Measurements from ENCODE around the gene CTNNA3.

CTNNA3 gene

DNA sequence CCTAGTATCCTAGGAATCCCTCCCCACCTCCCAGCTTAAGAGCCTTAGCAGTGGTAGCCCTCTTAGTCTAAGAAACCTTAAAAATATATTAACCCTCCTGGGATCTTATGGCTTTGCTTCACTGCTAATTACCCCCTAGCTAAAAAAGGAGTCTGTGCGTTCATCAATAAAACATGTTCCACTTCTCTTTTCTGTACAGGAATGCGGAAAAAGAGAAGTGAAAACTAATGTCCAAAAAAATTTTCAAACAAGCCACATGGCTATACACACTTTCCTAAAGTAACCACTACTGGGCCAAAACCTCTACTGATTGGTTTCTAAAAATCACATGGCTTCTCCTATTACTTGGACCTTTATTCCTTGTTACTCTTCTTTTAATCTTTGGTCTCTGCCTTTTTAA is 1437.3 kb downstream of the CTNNA3 start:
- DNase-seq = no peak

GRCh38 chr10:66257801-66258200 is 1438.2 kb downstream of the CTNNA3 start:
- DNase-seq = no peak

- no peak for DNase-seq
Measured at GRCh38 chr10:66252986-66253385, 1443.0 kb downstream of the CTNNA3 start.

GRCh38 chr10:66246177-66246576 is 1449.8 kb downstream of the CTNNA3 start:
- no peak for DNase-seq

DNA sequence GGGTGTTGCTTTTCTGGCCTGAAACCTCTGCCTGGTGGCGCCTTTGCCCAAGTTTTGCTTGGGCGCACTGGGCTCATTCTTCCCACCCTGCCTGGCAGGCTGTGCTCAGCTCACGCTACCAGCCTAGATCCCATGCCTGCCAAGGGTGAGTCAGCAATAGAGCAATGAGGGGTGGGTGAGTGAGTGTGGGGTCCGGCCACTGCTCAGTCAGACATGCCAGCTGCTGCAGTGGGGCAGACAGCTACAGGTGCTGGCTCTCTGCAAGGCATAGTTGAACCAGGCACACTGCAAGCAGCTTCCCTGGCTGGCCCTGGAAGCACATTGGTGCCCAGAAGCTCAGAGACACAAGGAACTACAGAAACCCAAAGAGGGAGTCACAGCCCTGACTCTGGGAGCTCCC is 1451.0 kb downstream of the CTNNA3 start:
- no peak for DNase-seq

DNA sequence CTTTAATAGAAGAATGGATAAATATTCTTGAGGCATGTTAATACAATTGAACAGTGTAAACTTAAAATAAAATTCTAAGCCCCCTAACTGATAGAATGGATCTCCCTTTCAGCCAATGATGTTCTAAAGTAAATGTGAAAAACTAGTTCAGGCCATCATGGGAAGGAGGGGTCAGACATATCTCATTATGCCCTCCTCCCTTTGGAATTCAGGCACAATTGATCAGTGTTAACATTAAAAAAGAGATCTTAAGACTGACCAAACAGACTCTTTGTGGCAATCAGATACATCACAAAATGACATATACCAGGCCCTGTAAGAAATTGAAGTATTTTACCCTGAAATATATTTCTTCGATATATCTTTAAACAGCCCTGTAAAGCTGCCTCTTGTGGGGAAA is 1453.1 kb downstream of the CTNNA3 start:
- DNase-seq = no peak

- DNase-seq = no peak
Measured at GRCh38 chr10:66239062-66239461, 1456.9 kb downstream of the CTNNA3 start.

- no peak for DNase-seq
Measured at GRCh38 chr10:66238343-66238742, 1457.7 kb downstream of the CTNNA3 start.

- no peak for DNase-seq
Measured at GRCh38 chr10:66234872-66235271, 1461.1 kb downstream of the CTNNA3 start.

GRCh38 chr10:66228887-66229286 is 1467.1 kb downstream of the CTNNA3 start:
- no peak for DNase-seq

DNA sequence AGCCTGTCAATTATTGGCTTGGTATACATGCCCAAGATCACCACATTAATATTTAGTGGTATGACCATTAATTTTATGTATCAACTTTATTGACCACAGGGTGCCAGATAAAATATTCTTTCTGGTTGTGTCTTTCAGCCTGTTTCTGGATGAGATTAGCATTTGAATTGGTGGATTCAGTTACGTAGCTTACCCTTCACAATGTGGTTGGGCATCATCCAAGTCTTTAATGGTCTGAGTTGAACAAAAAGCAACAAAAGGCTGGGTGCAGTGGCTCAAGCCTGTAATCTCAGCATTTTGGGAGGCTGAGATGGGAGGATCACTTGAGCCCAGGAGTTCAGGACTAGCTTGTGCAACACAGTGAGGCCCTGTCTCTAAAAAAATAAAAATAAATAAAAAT is 1472.3 kb downstream of the CTNNA3 start:
- no peak for DNase-seq

GRCh38 chr10:66222462-66223046 is 1473.4 kb downstream of the CTNNA3 start:
- DNase-seq = no peak

- no peak for DNase-seq
Measured at GRCh38 chr10:66218981-66219587, 1476.9 kb downstream of the CTNNA3 start.

GRCh38 chr10:66218289-66218688 is 1477.7 kb downstream of the CTNNA3 start:
- no peak for DNase-seq

- DNase-seq = no peak
Measured at GRCh38 chr10:66215920-66216319, 1480.1 kb downstream of the CTNNA3 start.

- DNase-seq = no peak
Measured at GRCh38 chr10:66214721-66215404, 1481.1 kb downstream of the CTNNA3 start.

DNA sequence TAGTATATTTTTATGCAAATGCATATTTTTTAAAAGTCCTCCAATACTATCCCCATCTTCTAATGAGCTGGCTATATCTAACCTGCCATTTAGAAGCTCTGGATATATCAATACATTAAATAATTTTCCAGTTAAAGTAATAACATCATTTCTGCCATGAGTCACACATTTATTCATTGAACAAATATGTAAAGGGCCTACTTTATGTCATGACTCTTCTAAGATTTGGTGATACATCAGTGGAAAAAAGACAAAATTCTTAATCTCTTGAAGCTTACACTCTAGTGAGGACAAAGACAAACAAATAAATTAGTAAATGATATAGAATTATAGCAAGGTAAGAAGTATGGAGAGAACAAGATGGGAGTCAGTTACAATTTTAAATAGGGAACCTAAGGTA is 1487.0 kb downstream of the CTNNA3 start:
- no peak for DNase-seq

DNA sequence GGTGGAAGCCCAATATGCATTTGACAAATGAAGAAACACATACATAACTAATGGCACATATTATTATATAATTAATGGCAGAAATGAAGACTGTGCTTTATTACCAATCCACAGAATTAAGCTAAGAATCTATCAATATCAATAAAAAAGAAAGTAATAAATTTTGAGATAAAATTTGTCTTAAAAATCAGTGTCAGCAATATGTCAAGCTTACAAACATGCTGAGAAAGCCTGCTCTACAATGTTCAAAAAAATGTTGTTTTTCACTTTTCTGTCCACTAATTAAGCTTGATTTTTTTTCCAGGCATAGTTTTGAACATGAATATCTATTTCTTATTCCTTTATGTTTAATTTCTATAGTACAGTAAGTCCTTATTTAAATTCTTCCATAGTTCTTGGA is 1491.2 kb downstream of the CTNNA3 start:
- no peak for DNase-seq

DNA sequence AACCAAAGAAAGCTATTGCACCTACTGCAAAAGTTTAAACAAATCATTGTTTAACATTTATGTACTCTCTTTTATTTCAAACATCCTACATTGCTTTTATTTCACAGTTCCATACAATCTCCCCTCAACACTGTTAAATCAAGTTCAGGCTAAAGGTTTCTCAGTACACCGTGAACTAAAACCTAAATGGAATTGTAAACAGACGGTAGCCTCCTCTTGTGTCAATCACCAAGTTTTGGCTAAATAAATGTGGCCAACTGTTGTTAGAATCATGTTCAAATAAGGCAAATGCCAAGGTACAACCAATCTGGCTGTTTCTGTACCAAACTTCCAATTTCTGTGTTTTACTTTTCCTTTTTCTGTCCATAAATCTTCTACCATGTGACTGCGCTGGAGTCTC is 1493.9 kb downstream of the CTNNA3 start:
- no peak for DNase-seq

DNA sequence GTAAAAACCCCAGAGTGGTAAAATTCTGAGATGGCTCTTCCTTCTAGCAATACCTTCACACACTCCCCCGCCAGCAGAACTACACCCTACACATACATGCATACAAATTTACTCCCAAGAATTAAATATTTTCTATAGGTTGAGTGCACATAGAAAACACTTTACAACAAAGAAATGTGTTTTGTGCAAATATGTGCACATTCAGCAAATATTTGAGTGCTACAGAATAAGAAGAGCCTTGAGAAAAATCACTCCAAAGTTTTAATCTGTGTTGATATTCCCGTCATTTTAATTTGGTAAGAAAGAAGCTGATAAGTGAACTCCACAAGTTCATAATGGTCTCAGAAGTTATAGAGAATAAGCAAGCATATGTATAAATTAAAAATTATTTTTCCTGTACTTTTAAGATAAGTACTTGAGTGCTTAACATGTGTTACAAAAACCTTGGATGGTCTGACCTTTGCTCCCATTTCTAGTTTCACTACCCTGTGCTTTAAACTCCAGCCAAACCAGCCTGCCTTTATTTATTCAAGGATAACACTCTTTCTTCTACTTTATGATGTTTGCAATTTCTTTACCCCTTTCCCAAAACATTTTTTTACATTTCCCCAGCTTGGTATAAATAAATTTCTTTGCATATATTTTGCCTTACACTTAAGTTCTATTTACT is 1503.7 kb downstream of the CTNNA3 start:
- no peak for DNase-seq

GRCh38 chr10:66190413-66190812 is 1505.6 kb downstream of the CTNNA3 start:
- no peak for DNase-seq

GRCh38 chr10:66189271-66189670 is 1506.7 kb downstream of the CTNNA3 start:
- no peak for DNase-seq

DNA sequence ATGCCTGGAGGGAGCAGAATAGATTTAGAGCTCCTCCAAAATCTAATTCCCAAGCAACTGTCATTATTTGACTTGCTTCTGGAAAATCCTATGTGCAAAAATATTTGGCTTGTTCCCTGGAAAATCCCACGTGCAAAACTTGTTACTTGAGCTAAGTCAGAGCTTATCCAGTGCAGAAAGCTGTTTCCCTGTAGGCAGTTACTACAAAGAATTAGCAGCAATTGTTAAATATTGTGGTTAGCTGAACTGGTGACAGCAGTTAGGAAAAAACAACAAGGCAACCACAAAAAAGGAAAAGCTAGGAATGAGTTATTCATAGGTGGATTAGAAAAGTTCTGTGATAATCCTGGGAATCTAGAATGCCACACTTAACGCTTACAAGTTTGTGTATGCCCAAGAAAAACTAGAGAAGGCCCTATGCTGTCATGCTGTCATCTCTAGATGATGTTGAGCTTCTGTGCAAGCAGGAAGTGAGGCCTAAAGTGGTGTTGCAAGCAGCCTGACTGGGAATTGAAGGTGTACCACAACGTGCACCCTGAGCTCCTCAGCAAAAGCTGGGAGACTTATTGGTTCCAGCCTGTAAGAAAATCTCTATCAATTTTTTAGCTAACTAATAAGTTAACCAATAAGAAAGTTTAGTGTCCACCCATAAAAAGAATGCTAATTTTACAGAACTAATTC is 1508.8 kb downstream of the CTNNA3 start:
- no peak for DNase-seq
